ENCODE measurements around the gene SH3BP5L. TPM values are rescaled to one million over a fixed set of nuclear protein-coding genes. Genes with fewer than 3 reads are reported as not detected.

Gene SH3BP5L
- total RNA-seq, 4 donors from 2014 or later = 7.2 to 18.8 (median 13.1) TPM

DNA sequence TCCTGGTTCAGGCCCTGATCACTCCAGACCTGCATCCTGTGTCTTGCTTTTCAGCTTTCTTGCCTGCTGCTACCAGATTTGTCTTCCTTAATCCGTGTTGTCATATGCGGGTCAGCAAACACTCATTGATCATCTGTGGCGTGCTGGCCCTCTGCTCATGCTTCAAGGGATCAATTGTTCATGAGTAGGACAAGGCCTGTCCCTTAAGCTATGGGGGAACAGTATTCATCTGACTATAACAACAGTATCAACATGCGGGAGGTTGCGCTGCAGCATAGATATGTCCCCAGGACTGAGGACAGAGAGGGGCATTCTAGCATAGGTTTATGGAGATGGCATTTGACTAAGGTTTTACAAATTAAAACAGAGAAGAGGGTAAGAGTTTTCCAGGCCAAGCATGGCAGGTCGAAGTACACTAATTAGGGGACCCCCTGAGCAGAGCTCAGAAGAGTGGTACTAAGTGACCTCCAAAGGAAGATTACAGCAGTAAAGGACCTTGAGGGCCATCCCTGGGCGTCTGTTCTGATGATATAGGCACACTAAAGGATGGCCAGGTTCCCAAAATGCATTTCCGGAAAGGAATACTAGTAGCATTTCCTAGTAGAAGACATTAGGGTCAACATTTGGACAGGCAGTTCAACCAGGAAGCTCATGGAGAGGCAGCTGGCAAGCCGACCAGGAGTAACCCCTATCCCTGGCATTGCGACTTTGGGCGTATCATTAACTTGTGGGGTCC, 11.5 kb upstream of the SH3BP5L start:
- TF ChIP-seq, protein P1, sequence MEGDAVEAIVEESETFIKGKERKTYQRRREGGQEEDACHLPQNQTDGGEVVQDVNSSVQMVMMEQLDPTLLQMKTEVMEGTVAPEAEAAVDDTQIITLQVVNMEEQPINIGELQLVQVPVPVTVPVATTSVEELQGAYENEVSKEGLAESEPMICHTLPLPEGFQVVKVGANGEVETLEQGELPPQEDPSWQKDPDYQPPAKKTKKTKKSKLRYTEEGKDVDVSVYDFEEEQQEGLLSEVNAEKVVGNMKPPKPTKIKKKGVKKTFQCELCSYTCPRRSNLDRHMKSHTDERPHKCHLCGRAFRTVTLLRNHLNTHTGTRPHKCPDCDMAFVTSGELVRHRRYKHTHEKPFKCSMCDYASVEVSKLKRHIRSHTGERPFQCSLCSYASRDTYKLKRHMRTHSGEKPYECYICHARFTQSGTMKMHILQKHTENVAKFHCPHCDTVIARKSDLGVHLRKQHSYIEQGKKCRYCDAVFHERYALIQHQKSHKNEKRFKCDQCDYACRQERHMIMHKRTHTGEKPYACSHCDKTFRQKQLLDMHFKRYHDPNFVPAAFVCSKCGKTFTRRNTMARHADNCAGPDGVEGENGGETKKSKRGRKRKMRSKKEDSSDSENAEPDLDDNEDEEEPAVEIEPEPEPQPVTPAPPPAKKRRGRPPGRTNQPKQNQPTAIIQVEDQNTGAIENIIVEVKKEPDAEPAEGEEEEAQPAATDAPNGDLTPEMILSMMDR (IDR thresholded peaks at IDR 0.05; ENCODE audit: low read depth) = no peak

GRCh38 chr1:248834343-248834940, 8.7 kb upstream of the SH3BP5L start:
- TF ChIP-seq, protein P1 (IDR thresholded peaks at IDR 0.05; ENCODE audit: low read depth) = no peak

- TF ChIP-seq, protein P1 (IDR thresholded peaks at IDR 0.05; ENCODE audit: low read depth) = no peak
Measured at GRCh38 chr1:248831842-248832241, 6.1 kb upstream of the SH3BP5L start.

DNA sequence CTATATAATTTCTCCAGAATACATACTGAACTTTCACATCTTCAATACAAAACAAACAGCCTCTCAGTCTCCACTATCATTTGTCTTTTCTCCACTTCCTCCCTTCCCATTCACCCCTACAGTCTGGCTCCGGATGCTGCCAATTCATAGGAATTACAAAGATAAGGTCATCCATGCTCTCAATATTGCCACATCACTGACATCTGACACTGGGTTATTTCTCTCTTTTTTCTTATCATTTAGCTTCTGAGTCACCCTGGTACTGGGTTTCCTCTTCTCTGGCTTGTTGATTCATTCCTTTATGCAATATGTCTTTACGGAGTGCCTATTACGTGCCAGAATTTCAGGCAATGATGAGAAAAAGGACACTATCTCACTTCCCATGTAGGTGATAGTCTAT, 3.1 kb upstream of the SH3BP5L start:
- TF ChIP-seq, protein P1 (IDR thresholded peaks at IDR 0.05; ENCODE audit: low read depth) = no peak

- TF ChIP-seq, protein P1 (IDR thresholded peaks at IDR 0.05; ENCODE audit: low read depth) = no peak
Measured at GRCh38 chr1:248825573-248825908, 174 bp downstream of the SH3BP5L start.

- TF ChIP-seq, protein P1 (IDR thresholded peaks at IDR 0.05; ENCODE audit: low read depth) = no peak
Measured at GRCh38 chr1:248825136-248825535, 579 bp downstream of the SH3BP5L start.

DNA sequence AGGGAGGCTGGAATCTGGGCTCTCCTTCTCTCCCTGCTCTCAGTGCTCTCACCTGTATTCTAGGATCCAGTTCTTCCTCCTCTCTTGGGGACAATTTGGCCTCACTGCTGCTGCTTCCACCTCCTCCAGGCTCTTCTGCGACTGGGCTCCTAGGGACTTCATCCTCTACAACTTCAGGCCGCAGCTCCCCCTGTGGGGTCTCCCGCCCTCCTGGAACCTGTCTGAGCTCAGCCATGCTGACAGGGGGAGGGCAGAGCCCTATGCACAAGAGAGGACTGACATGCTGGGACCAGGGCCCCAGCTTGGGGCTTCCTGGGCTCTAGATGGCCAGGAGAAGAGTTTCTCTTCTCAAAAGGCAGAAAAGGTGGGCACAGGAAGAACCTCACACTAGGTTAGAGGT, 1.0 kb downstream of the SH3BP5L start:
- TF ChIP-seq, protein P1 (IDR thresholded peaks at IDR 0.05; ENCODE audit: low read depth) = no peak
